ENCODE data around the gene RAPH1.
"Not testable (repeated sequence)": the region's sequence is repeated elsewhere in the genome, so short reads cannot be mapped to it uniquely, and the experiment has no call there.

Gene RAPH1

DNA sequence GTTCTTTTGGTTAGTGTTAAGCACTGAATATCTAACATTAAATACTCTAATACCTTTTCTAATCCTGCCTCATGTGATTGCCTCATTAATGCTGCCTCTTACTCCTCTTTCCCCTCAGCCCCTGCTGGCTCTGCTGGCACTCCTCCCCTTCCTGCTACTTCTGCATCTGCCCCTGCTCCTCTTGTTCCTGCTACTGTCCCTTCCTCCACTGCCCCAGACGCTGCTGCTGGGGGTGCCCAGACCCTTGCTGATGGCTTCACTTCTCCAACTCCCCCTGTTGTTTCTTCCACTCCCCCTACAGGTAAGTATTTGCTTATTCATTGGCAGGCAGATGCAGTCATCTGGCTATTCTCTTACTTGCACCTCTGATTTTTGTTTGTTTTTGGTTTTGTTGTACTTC is 138.4 kb downstream of the RAPH1 start:
- H3K27me3 ChIP-seq (ENCODE audit: insufficient read depth, low read length): no peaks in the 10 kb centered on the region
- H3K27ac ChIP-seq (ENCODE audit: low read depth, low read length): no peak overlapping the region
- H3K36me3 ChIP-seq (ENCODE audit: insufficient read depth, low read length): peaks cover 70% of the 10 kb centered on the region
- WGBS: 24% methylated on average over 1 of the region's 1 CpG
- peaks cover 10% of the 10 kb centered on the region for H3K4me1 ChIP-seq (ENCODE audit: insufficient read depth, low read length)
- no peak overlapping the region for H3K4me3 ChIP-seq (ENCODE audit: low read length)
- H3K9me3 ChIP-seq (ENCODE audit: insufficient read depth, low read depth, low read length): no peaks in the 10 kb centered on the region
- H3K9ac ChIP-seq (ENCODE audit: low read depth, low read length): no peak overlapping the region

DNA sequence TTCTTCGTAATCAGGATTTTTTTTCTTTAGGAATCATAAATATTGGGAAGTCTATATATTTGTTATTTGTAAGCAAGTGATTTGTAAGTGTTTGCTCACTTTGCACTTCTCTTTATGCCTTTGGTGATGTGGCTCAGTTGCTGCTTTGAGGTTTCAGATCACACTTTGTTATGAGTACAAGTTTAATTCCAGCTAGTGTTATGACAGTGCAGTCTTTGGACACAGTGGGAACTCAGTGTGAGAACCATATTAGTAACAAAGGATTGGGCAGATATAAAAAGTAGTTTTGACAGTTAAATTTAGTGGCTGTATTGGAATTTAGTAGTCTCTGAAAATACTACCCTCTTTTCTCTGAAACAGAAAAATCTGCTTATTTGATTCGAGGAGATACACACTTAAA is 139.2 kb downstream of the RAPH1 start:
- Histone ChIP-seq H3K9me3 (ENCODE audit: insufficient read depth, low read depth, low read length) (no peaks in the 10 kb centered on the region), H3K27me3 (ENCODE audit: insufficient read depth, low read length) (no peaks in the 10 kb centered on the region), H3K9ac (ENCODE audit: low read depth, low read length) (no peak overlapping the region), H3K4me3 (ENCODE audit: low read length) (no peak overlapping the region), H3K36me3 (ENCODE audit: insufficient read depth, low read length) (peaks cover 76% of the 10 kb centered on the region), H3K27ac (ENCODE audit: low read depth, low read length) (no peak overlapping the region), H3K4me1 (ENCODE audit: insufficient read depth, low read length) (peaks cover 10% of the 10 kb centered on the region)
- 92% methylated on average over 1 of the region's 2 CpGs for WGBS

DNA sequence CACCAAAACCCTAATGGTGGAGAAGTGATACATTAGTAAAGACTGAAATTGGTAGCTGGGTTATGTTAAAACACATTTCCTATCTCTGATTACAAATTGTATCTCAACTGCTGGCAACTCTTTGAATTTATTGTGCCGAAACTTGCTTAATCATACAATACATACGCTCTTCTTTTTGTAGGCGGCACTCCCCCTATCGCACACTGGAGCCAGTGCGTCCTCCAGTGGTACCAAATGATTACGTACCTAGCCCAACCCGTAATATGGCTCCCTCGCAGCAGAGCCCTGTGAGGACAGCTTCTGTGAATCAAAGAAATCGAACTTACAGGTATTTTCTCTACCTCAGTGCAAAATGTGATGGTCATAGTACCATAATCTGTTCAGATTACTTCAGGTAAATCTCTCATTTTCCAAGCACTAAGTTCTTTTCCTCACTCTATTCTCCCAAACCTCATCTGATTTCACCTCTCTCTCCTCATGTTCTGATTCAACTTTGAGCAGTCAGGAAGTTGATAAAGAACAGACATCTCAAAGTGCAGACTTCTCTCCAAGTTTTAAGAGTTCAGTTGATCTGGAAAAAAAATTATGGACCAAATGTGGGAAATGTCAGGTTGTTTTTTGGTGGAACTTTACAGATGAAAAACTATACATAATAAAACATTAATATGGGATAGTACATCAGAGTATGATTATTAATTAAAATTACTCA is 140.4 kb downstream of the RAPH1 start:
- Histone ChIP-seq H3K9me3 (ENCODE audit: insufficient read depth, low read depth, low read length) (no peaks in the 10 kb centered on the region), H3K9ac (ENCODE audit: low read depth, low read length) (no peak overlapping the region), H3K27me3 (ENCODE audit: insufficient read depth, low read length) (no peaks in the 10 kb centered on the region), H3K36me3 (ENCODE audit: insufficient read depth, low read length) (peaks cover 74% of the 10 kb centered on the region), H3K27ac (ENCODE audit: low read depth, low read length) (no peak overlapping the region), H3K4me3 (ENCODE audit: low read length) (no peak overlapping the region), H3K4me1 (ENCODE audit: insufficient read depth, low read length) (peaks cover 10% of the 10 kb centered on the region)
- 91% methylated on average over 9 of the region's 9 CpGs for WGBS

DNA sequence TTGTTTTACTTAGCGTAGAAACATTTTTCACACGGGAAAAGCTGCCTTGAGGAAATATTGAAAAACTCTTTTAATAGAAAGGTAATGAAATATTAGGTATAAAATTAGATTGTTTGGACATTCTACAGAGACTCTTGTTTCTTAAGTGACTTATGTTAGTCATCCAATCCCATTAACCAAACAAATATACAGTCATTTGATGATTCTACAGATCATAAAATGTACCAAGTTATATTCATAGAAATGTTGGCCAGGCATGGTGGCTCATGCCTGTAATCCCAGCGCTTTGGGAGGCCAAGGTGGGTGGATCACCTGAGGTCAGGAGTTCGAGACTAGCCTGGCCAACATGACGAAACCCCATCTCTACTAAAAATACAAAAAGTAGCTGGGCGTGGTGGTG is 146.9 kb downstream of the RAPH1 start:
- not testable (repeated sequence) for H3K9ac ChIP-seq (ENCODE audit: low read depth, low read length); H3K27me3 ChIP-seq (ENCODE audit: insufficient read depth, low read length); H3K4me3 ChIP-seq (ENCODE audit: low read length); H3K4me1 ChIP-seq (ENCODE audit: insufficient read depth, low read length); H3K9me3 ChIP-seq (ENCODE audit: insufficient read depth, low read depth, low read length); H3K27ac ChIP-seq (ENCODE audit: low read depth, low read length)
- 100% methylated on average over 6 of the region's 6 CpGs for WGBS
- peaks cover 51% of the 10 kb centered on the region for H3K36me3 ChIP-seq (ENCODE audit: insufficient read depth, low read length)

DNA sequence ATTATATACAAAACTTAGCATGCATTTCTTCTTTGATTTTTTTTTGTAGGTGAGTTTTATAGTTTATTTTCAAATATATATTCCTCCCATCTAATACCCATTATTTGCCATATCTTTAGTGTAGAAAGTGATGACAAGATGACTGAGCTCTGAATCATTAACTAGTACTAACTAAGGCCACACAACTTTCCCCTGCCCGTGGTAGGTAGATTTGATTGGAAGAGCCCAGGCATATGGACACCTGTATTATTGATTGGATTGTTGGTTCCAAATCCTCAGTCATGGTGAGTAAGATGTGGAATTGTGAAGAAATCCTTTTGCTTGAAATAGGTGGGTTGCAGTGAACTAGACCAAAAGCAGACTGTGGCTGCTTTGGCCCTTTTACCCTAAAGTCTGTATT is 152.1 kb downstream of the RAPH1 start:
- Histone ChIP-seq H3K9me3 (ENCODE audit: insufficient read depth, low read depth, low read length) (no peaks in the 10 kb centered on the region), H3K9ac (ENCODE audit: low read depth, low read length) (no peak overlapping the region), H3K27me3 (ENCODE audit: insufficient read depth, low read length) (no peaks in the 10 kb centered on the region), H3K4me1 (ENCODE audit: insufficient read depth, low read length) (no peaks in the 10 kb centered on the region), H3K27ac (ENCODE audit: low read depth, low read length) (no peak overlapping the region), H3K36me3 (ENCODE audit: insufficient read depth, low read length) (peaks cover 40% of the 10 kb centered on the region), H3K4me3 (ENCODE audit: low read length) (no peak overlapping the region)
- WGBS: 100% methylated on average over 1 of the region's 1 CpG

DNA sequence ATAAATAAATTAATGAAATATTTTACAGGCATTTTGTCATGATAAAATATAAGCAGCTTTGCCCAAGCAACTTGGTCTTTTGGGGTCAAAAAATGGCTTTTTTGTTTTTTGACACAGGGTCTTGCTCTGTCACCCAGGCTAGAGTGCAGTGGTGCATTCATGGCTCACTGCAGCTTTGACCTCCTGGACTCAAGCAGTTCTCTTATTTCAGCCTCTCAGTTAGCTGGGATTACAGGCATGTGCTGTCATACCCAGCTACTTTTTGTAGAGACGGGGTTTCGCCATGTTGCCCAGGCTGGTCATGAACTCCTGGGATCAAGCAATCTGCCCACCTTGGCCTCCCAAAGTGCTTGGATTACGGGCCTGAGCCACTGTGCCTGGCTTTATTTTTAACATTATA is 155.9 kb downstream of the RAPH1 start:
- no peak overlapping the region for H3K9ac ChIP-seq (ENCODE audit: low read depth, low read length)
- H3K4me1 ChIP-seq (ENCODE audit: insufficient read depth, low read length): no peaks in the 10 kb centered on the region
- H3K27ac ChIP-seq (ENCODE audit: low read depth, low read length): no peak overlapping the region

DNA sequence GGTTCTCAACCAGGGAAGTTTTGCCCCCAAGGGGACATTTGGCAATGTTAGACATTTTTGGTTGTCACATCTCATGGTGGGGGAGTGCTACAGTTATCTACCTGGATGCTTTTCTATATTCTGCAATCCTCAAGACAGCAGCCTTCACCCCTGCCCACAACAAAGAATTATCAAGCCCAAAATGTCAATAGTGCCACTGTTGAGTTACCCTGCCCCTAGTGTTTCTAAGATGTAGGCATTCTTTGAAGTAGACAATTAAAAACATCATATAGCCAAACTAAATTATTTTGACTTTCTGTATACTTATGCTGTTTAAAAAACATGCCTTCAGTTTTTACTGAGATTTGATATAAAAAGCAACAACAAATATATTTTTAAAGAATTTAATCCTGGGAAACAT is 158.9 kb downstream of the RAPH1 start:
- no peaks in the 10 kb centered on the region for H3K4me1 ChIP-seq (ENCODE audit: insufficient read depth, low read length)
- no peaks in the 10 kb centered on the region for H3K27me3 ChIP-seq (ENCODE audit: insufficient read depth, low read length)
- H3K36me3 ChIP-seq (ENCODE audit: insufficient read depth, low read length): peaks cover 33% of the 10 kb centered on the region
- no peak overlapping the region for H3K4me3 ChIP-seq (ENCODE audit: low read length)
- no peak overlapping the region for H3K27ac ChIP-seq (ENCODE audit: low read depth, low read length)
- no peak overlapping the region for H3K9ac ChIP-seq (ENCODE audit: low read depth, low read length)
- H3K9me3 ChIP-seq (ENCODE audit: insufficient read depth, low read depth, low read length): peaks cover 10% of the 10 kb centered on the region; the same call in 1 of the 2 replicates

More for the DNA sequence above, 155.9 kb downstream of the RAPH1 start:
- H3K4me3 ChIP-seq (ENCODE audit: low read length): no peak overlapping the region
- no peaks in the 10 kb centered on the region for H3K27me3 ChIP-seq (ENCODE audit: insufficient read depth, low read length)
- H3K36me3 ChIP-seq (ENCODE audit: insufficient read depth, low read length): peaks cover 45% of the 10 kb centered on the region
- no peaks in the 10 kb centered on the region for H3K9me3 ChIP-seq (ENCODE audit: insufficient read depth, low read depth, low read length)
- WGBS: 97% methylated on average over 3 of the region's 3 CpGs

DNA sequence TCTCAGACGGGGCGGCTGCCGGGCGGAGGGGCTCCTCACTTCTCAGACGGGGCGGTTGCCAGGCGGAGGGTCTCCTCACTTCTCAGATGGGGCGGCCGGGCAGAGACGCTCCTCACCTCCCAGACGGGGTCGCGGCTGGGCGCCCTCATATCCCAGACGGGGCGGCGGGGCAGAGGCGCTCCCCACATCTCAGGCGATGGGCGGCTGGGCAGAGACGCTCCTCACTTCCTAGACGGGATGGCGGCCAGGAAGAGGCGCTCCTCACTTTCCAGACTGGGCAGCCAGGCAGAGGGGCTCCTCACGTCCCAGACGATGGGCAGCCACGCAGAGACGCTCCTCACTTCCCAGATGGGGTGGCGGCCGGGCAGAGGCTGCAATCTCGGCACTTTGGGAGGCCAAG is 162.4 kb downstream of the RAPH1 start:
- not testable (repeated sequence) for H3K4me3 ChIP-seq (ENCODE audit: low read length); H3K27ac ChIP-seq (ENCODE audit: low read depth, low read length); H3K27me3 ChIP-seq (ENCODE audit: insufficient read depth, low read length); H3K9ac ChIP-seq (ENCODE audit: low read depth, low read length); H3K4me1 ChIP-seq (ENCODE audit: insufficient read depth, low read length)
- H3K9me3 ChIP-seq (ENCODE audit: insufficient read depth, low read depth, low read length): peaks cover 16% of the 10 kb centered on the region; the same call in 1 of the 2 replicates
- H3K36me3 ChIP-seq (ENCODE audit: insufficient read depth, low read length): peaks cover 57% of the 10 kb centered on the region
- 93% methylated on average over 27 of the region's 31 CpGs for WGBS

DNA sequence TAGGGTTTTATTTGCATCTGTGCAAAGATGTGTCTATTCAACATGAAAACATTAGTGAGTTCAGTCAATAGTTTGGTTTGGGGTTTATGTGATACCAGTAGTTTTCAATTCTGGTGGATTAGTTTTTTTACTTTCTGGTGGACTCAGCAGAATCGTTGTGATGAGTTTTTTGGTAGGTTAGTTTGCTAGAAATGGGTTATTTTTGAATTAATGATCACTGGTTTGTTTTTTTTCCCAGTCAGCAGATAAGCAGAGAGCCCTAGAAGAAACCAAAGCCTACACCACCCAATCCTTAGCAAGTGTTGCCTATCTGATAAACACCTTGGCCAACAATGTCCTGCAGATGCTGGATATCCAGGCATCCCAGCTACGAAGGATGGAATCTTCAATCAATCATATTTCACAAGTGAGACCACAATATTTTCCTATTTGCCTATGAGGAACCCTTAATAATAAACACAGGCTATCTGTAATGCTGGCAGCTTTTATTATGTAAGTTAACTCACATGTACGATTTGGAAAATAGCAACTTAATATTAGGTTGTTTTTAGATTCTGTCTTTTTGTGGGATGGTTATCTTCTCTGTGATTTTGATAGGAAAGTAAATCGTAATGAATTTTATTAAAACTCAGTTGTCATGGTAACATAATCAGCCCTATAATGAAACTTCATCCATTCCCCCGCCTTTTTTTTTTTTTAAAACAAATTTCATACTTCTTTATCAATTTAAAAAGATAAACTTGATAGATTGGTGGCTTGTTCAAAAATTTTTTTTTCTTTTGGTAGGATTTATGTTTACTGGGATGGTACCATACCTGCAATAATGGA is 168.2 kb downstream of the RAPH1 start:
- Histone ChIP-seq H3K9me3 (ENCODE audit: insufficient read depth, low read depth, low read length) (peaks cover 11% of the 10 kb centered on the region; the same call in 1 of the 2 replicates), H3K27ac (ENCODE audit: low read depth, low read length) (no peak overlapping the region), H3K4me1 (ENCODE audit: insufficient read depth, low read length) (no peaks in the 10 kb centered on the region), H3K9ac (ENCODE audit: low read depth, low read length) (no peak overlapping the region), H3K4me3 (ENCODE audit: low read length) (no peak overlapping the region), H3K36me3 (ENCODE audit: insufficient read depth, low read length) (peaks cover 52% of the 10 kb centered on the region), H3K27me3 (ENCODE audit: insufficient read depth, low read length) (no peaks in the 10 kb centered on the region)
- WGBS: 92% methylated on average over 5 of the region's 5 CpGs

DNA sequence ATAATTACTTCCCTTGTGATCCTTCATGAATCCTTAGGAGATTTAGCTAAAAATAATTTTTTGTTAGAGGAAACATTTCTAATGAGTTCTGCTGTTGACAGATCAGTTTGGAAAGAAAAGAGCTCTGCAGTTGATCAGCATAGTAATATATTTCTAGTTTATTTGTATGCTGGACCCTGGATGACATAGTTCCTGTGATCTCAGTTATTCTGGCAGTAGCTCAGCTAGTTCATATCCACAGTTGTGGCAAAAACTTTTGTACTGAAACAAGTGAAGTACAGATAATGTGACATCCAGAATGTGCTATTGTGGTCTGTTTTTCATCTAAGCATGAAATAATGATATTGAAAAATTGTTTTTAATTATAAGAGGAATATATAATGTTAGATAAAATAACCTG is 173.2 kb downstream of the RAPH1 start:
- Histone ChIP-seq H3K9ac (ENCODE audit: low read depth, low read length) (no peak overlapping the region), H3K4me3 (ENCODE audit: low read length) (no peak overlapping the region), H3K27me3 (ENCODE audit: insufficient read depth, low read length) (no peaks in the 10 kb centered on the region), H3K27ac (ENCODE audit: low read depth, low read length) (no peak overlapping the region), H3K36me3 (ENCODE audit: insufficient read depth, low read length) (peaks cover 19% of the 10 kb centered on the region), H3K9me3 (ENCODE audit: insufficient read depth, low read depth, low read length) (no peaks in the 10 kb centered on the region), H3K4me1 (ENCODE audit: insufficient read depth, low read length) (no peaks in the 10 kb centered on the region)

DNA sequence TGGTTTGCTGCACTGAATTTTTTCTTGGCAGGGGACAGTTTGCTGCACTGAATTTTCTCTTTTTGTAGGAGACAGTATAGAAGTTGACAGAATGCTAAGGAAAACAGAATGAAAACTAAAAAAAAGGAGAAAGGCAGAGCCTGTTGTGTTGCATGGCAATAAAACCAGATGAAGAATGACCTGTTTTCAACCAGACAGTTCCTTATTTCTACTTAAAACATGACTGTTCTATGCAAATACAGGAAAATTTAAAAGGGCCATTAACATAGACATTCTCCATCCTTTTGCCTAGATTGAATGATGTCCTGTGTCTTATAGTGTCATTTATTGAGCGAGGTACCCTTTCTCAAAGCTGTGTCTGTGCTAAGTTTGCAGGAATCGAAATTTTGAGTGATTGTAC is 173.6 kb downstream of the RAPH1 start:
- Histone ChIP-seq H3K36me3 (ENCODE audit: insufficient read depth, low read length) (peaks cover 15% of the 10 kb centered on the region), H3K9ac (ENCODE audit: low read depth, low read length) (no peak overlapping the region), H3K27me3 (ENCODE audit: insufficient read depth, low read length) (no peaks in the 10 kb centered on the region), H3K27ac (ENCODE audit: low read depth, low read length) (no peak overlapping the region), H3K9me3 (ENCODE audit: insufficient read depth, low read depth, low read length) (no peaks in the 10 kb centered on the region), H3K4me3 (ENCODE audit: low read length) (no peak overlapping the region), H3K4me1 (ENCODE audit: insufficient read depth, low read length) (no peaks in the 10 kb centered on the region)
- WGBS: 89% methylated on average over 2 of the region's 2 CpGs

Data from HUES64 (cell line).